GM21825 (cell line): ENCODE measurements around the gene GRID1.
"Not testable (repeated sequence)": the region's sequence is repeated elsewhere in the genome, so short reads cannot be mapped to it uniquely, and the experiment has no call there.

ENCODE experiments used
- ATAC-seq: cut with Tn5 transposase; IDR thresholded peaks from one replicate; pipeline ENCODE4 v1.9.1; 2021; ENCODE audit warnings: mild to moderate bottlenecking, moderate library complexity; ENCODE audit not compliant: unreplicated experiment

GRID1 gene

GRCh38 chr10:86100581-86101061 lies 266.0 kb downstream of the GRID1 start:
- peak; percentile 64 for ATAC-seq

GRCh38 chr10:86099542-86100334 lies 266.9 kb downstream of the GRID1 start:
- ATAC-seq = no peak

GRCh38 chr10:86098187-86098881 lies 268.3 kb downstream of the GRID1 start:
- no peak for ATAC-seq

GRCh38 chr10:86095061-86095460 lies 271.5 kb downstream of the GRID1 start:
- ATAC-seq = not testable (repeated sequence)

GRCh38 chr10:86092311-86092710 lies 274.3 kb downstream of the GRID1 start:
- not testable (repeated sequence) for ATAC-seq

- ATAC-seq = no peak
Observed at GRCh38 chr10:86091216-86091615, 275.4 kb downstream of the GRID1 start.

GRCh38 chr10:86090807-86091206 lies 275.8 kb downstream of the GRID1 start:
- no peak for ATAC-seq

- ATAC-seq = no peak
Observed at GRCh38 chr10:86087716-86088115, 278.9 kb downstream of the GRID1 start.

GRCh38 chr10:86086418-86086817 lies 280.2 kb downstream of the GRID1 start:
- ATAC-seq = no peak

- ATAC-seq = no peak
Observed at GRCh38 chr10:86085686-86086085, 280.9 kb downstream of the GRID1 start.

GRCh38 chr10:86085136-86085535 lies 281.5 kb downstream of the GRID1 start:
- ATAC-seq = no peak

GRCh38 chr10:86084585-86084984 lies 282.0 kb downstream of the GRID1 start:
- ATAC-seq = no peak

GRCh38 chr10:86083664-86084175 lies 282.9 kb downstream of the GRID1 start:
- no peak for ATAC-seq

- no peak for ATAC-seq
Observed at GRCh38 chr10:86083206-86083605, 283.4 kb downstream of the GRID1 start.

- no peak for ATAC-seq
Observed at GRCh38 chr10:86082556-86082955, 284.0 kb downstream of the GRID1 start.

GRCh38 chr10:86079088-86079487 lies 287.5 kb downstream of the GRID1 start:
- no peak for ATAC-seq

GRCh38 chr10:86078639-86079035 lies 288.0 kb downstream of the GRID1 start:
- no peak for ATAC-seq

- no peak for ATAC-seq
Observed at GRCh38 chr10:86077871-86078638, 288.5 kb downstream of the GRID1 start.

- no peak for ATAC-seq
Observed at GRCh38 chr10:86077271-86077670, 289.3 kb downstream of the GRID1 start.

- ATAC-seq = not testable (repeated sequence)
Observed at GRCh38 chr10:86076497-86076896, 290.1 kb downstream of the GRID1 start.

GRCh38 chr10:86075512-86075911 lies 291.1 kb downstream of the GRID1 start:
- ATAC-seq = no peak
